Measurements from ENCODE around the gene SUCO. TPM values are rescaled to one million over a fixed set of nuclear protein-coding genes. Genes with fewer than 3 reads are reported as not detected.

SUCO gene
- total and polyA plus RNA-seq, 2 experiments from 2014 or later = 12.4 to 24.3 TPM

GRCh38 chr1:172537366-172537765, 4.4 kb downstream of the SUCO start:
- no peak for TF ChIP-seq EZH2phosphoT487 (IDR thresholded peaks at IDR 0.05; ENCODE audit: insufficient read depth, low read depth)
- TF ChIP-seq EZH2 (IDR thresholded peaks at IDR 0.05; ENCODE audit: insufficient read depth, poor library complexity, severe bottlenecking) = no peak
- Histone ChIP-seq H3F3A (ENCODE audit: insufficient read depth) (peaks cover 13% of the 10 kb centered on the region), H2AFZ (no peak overlapping the region), H3K27ac (no peak overlapping the region), H3K27me3 (replicated peaks; ENCODE audit: insufficient read depth) (no peaks in the 10 kb centered on the region), H3K36me3 (ENCODE audit: low read depth) (no peaks in the 10 kb centered on the region), H3K79me2 (ENCODE audit: insufficient read depth) (peaks cover 90% of the 10 kb centered on the region), H4K20me1 (ENCODE audit: insufficient read depth) (peaks cover 7% of the 10 kb centered on the region; the same call in 1 of the 2 replicates), H3K9me2 (ENCODE audit: insufficient read depth) (no peaks in the 10 kb centered on the region; the same call in 1 of the 2 replicates), H3K9me3 (ENCODE audit: low read depth) (no peaks in the 10 kb centered on the region), H3K4me1 (ENCODE audit: insufficient read depth) (peaks cover 31% of the 10 kb centered on the region), H3K4me3 (no peak overlapping the region), H3K4me2 (ENCODE audit: unreplicated experiment) (peak overlapping the region; percentile 18), H3K9ac (no peak overlapping the region)
- in situ Hi-C loops (cut with MboI) = no loop called here
- WGBS, 2 experiments (ENCODE audit: low coverage in 1 of 2, low lambda C conversion rate in 2 of 2, missing lambda C conversion rate in 2 of 2) = 75% methylated on average over 2 of the region's 2 CpGs
- peak; percentile 31 for DNase-seq

GRCh38 chr1:172537827-172538391, 5.0 kb downstream of the SUCO start:
- Histone ChIP-seq H3K4me2 (ENCODE audit: unreplicated experiment) (peak overlapping the region; percentile 18), H2AFZ (no peak overlapping the region), H3K4me1 (ENCODE audit: insufficient read depth) (peaks cover 31% of the 10 kb centered on the region), H3K9ac (no peak overlapping the region), H3F3A (ENCODE audit: insufficient read depth) (peaks cover 13% of the 10 kb centered on the region), H3K79me2 (ENCODE audit: insufficient read depth) (peaks cover 95% of the 10 kb centered on the region), H3K36me3 (ENCODE audit: low read depth) (no peaks in the 10 kb centered on the region), H3K27me3 (replicated peaks; ENCODE audit: insufficient read depth) (no peaks in the 10 kb centered on the region), H3K9me2 (ENCODE audit: insufficient read depth) (no peaks in the 10 kb centered on the region; the same call in 1 of the 2 replicates), H3K4me3 (no peak overlapping the region), H3K9me3 (ENCODE audit: low read depth) (no peaks in the 10 kb centered on the region), H3K27ac (no peak overlapping the region), H4K20me1 (ENCODE audit: insufficient read depth) (peaks cover 7% of the 10 kb centered on the region; the same call in 1 of the 2 replicates)
- in situ Hi-C loops (cut with MboI) = no loop called here
- WGBS, 2 experiments (ENCODE audit: low coverage in 1 of 2, low lambda C conversion rate in 2 of 2, missing lambda C conversion rate in 2 of 2) = 92 to 93% methylated on average over 5 of the region's 5 CpGs
- TF ChIP-seq EZH2 (IDR thresholded peaks at IDR 0.05; ENCODE audit: insufficient read depth, poor library complexity, severe bottlenecking) = no peak
- no peak for TF ChIP-seq EZH2phosphoT487 (IDR thresholded peaks at IDR 0.05; ENCODE audit: insufficient read depth, low read depth)
- peak; percentile 35 for DNase-seq

GRCh38 chr1:172540635-172541034, 7.7 kb downstream of the SUCO start:
- no peaks in the 10 kb centered on the region for H3K27me3 ChIP-seq (replicated peaks; ENCODE audit: insufficient read depth)
- peaks cover 22% of the 10 kb centered on the region for H3K4me1 ChIP-seq (ENCODE audit: insufficient read depth)
- in situ Hi-C loops (cut with MboI) = no loop called here
- no peaks in the 10 kb centered on the region; the same call in 1 of the 2 replicates for H3K9me2 ChIP-seq (ENCODE audit: insufficient read depth)
- no peak for DNase-seq
- H3K27ac ChIP-seq = no peak overlapping the region
- no peak overlapping the region for H3K4me2 ChIP-seq (ENCODE audit: unreplicated experiment)
- peaks cover 7% of the 10 kb centered on the region; the same call in 1 of the 2 replicates for H4K20me1 ChIP-seq (ENCODE audit: insufficient read depth)
- H3F3A ChIP-seq (ENCODE audit: insufficient read depth) = no peaks in the 10 kb centered on the region
- H3K9ac ChIP-seq = no peak overlapping the region
- no peak overlapping the region for H2AFZ ChIP-seq
- no peaks in the 10 kb centered on the region for H3K36me3 ChIP-seq (ENCODE audit: low read depth)
- H3K79me2 ChIP-seq (ENCODE audit: insufficient read depth) = peaks cover 100% of the 10 kb centered on the region
- no peak for TF ChIP-seq EZH2 (IDR thresholded peaks at IDR 0.05; ENCODE audit: insufficient read depth, poor library complexity, severe bottlenecking)
- TF ChIP-seq EZH2phosphoT487 (IDR thresholded peaks at IDR 0.05; ENCODE audit: insufficient read depth, low read depth) = no peak
- no peak overlapping the region for H3K4me3 ChIP-seq
- no peaks in the 10 kb centered on the region for H3K9me3 ChIP-seq (ENCODE audit: low read depth)

GRCh38 chr1:172544481-172545104, 11.6 kb downstream of the SUCO start:
- no peaks in the 10 kb centered on the region for H3K9me3 ChIP-seq (ENCODE audit: low read depth)
- peaks cover 7% of the 10 kb centered on the region for H3K4me1 ChIP-seq (ENCODE audit: insufficient read depth)
- H3F3A ChIP-seq (ENCODE audit: insufficient read depth) = no peaks in the 10 kb centered on the region
- in situ Hi-C loops (cut with MboI) = no loop called here
- H3K4me3 ChIP-seq = no peak overlapping the region
- H3K9ac ChIP-seq = no peak overlapping the region
- H2AFZ ChIP-seq = no peak overlapping the region
- DNase-seq = no peak
- H4K20me1 ChIP-seq (ENCODE audit: insufficient read depth) = peaks cover 7% of the 10 kb centered on the region; the same call in 1 of the 2 replicates
- H3K27me3 ChIP-seq (replicated peaks; ENCODE audit: insufficient read depth) = no peaks in the 10 kb centered on the region
- TF ChIP-seq EZH2 (IDR thresholded peaks at IDR 0.05; ENCODE audit: insufficient read depth, poor library complexity, severe bottlenecking) (no peak), EZH2phosphoT487 (IDR thresholded peaks at IDR 0.05; ENCODE audit: insufficient read depth, low read depth) (no peak)
- WGBS, 2 experiments (ENCODE audit: low coverage in 1 of 2, low lambda C conversion rate in 2 of 2, missing lambda C conversion rate in 2 of 2) = 97 to 100% methylated on average over 2 of the region's 2 CpGs
- no peaks in the 10 kb centered on the region for H3K36me3 ChIP-seq (ENCODE audit: low read depth)
- H3K79me2 ChIP-seq (ENCODE audit: insufficient read depth) = peaks cover 100% of the 10 kb centered on the region
- H3K27ac ChIP-seq = no peak overlapping the region
- no peak overlapping the region for H3K4me2 ChIP-seq (ENCODE audit: unreplicated experiment)
- no peaks in the 10 kb centered on the region for H3K9me2 ChIP-seq (ENCODE audit: insufficient read depth)
